Measurements from ENCODE around the gene AKAP6.

Gene AKAP6

GRCh38 chr14:32342847-32343194 lies 13.7 kb downstream of the AKAP6 start:
- DNase-seq (ENCODE audit: low read depth): no peak
- H3K4me3 ChIP-seq (ENCODE audit: low read length): no peak overlapping the region
- TF ChIP-seq CTCF (conservative IDR thresholded peaks at IDR 0.05; ENCODE audit: low read length): no peak

- TF ChIP-seq CTCF (conservative IDR thresholded peaks at IDR 0.05; ENCODE audit: low read length): no peak
- H3K4me3 ChIP-seq (ENCODE audit: low read length): no peak overlapping the region
- no peak for DNase-seq (ENCODE audit: low read depth)
Measured at GRCh38 chr14:32343926-32344430, 14.9 kb downstream of the AKAP6 start.

GRCh38 chr14:32345311-32345791 lies 16.3 kb downstream of the AKAP6 start:
- DNase-seq (ENCODE audit: low read depth): no peak
- no peak overlapping the region for H3K4me3 ChIP-seq (ENCODE audit: low read length)
- TF ChIP-seq CTCF (conservative IDR thresholded peaks at IDR 0.05; ENCODE audit: low read length): peak; percentile 25; the same call in 1 of the 2 replicates

- H3K4me3 ChIP-seq (ENCODE audit: low read length): no peak overlapping the region
- DNase-seq (ENCODE audit: low read depth): no peak
- no peak for TF ChIP-seq CTCF (conservative IDR thresholded peaks at IDR 0.05; ENCODE audit: low read length)
Measured at GRCh38 chr14:32349322-32349721, 20.2 kb downstream of the AKAP6 start.

- DNase-seq (ENCODE audit: low read depth): no peak
Measured at GRCh38 chr14:32350020-32350419, 20.9 kb downstream of the AKAP6 start.

GRCh38 chr14:32352631-32353030 lies 23.5 kb downstream of the AKAP6 start:
- peak; percentile 53 for DNase-seq (ENCODE audit: low read depth)
- H3K4me3 ChIP-seq (ENCODE audit: low read length): no peak overlapping the region
- TF ChIP-seq CTCF (conservative IDR thresholded peaks at IDR 0.05; ENCODE audit: low read length): no peak

More at GRCh38 chr14:32350020-32350419, 20.9 kb downstream of the AKAP6 start:
- H3K4me3 ChIP-seq (ENCODE audit: low read length): no peak overlapping the region
- TF ChIP-seq CTCF (conservative IDR thresholded peaks at IDR 0.05; ENCODE audit: low read length): no peak

- DNase-seq (ENCODE audit: low read depth): no peak
- TF ChIP-seq CTCF (conservative IDR thresholded peaks at IDR 0.05; ENCODE audit: low read length): no peak
- H3K4me3 ChIP-seq (ENCODE audit: low read length): no peak overlapping the region
Measured at GRCh38 chr14:32354716-32355115, 25.6 kb downstream of the AKAP6 start.
